ENCODE data around the gene WNT1.

The WNT1 gene

DNA sequence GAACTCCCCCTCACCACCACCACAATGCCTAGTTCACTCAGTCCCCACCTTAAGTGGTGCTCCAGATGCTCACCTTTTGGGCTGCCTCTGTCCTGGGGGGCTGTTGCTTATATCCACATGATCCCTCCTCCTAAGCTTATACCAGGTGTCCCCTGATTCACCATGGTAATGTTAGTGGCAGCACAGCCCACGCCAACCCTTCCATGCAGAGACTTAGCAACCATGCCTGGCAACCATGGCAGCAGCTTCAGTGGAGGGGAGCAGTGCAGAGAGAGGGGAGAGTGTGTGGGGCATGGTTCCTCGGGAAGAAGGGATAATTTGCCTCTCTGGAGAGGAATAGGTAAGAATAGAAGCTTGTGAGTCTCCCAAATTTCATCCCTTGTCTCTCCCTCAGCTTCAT is 22.2 kb downstream of the WNT1 start:
- no peak for DNase-seq (ENCODE audit: low read depth)

DNA sequence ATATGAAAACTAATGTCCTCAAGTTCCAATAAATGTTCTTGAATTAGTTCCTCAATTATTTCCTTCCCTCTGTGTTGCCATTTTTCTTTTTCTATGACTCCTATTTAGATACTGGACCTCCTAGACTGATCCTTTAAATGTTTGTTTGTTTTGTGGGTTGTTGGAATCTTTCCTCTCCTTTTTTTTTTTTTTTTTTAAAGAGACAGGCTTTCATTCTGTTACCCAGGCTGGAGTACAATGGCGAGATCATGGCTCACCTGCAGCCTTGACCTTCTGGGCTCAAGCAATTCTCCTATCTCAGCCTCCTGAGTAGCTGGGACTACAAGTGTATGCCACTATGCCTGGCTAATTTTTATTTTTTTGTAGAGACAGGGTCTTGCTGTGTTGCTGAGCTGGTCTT is 30.8 kb downstream of the WNT1 start:
- DNase-seq (ENCODE audit: low read depth), result no peak

DNA sequence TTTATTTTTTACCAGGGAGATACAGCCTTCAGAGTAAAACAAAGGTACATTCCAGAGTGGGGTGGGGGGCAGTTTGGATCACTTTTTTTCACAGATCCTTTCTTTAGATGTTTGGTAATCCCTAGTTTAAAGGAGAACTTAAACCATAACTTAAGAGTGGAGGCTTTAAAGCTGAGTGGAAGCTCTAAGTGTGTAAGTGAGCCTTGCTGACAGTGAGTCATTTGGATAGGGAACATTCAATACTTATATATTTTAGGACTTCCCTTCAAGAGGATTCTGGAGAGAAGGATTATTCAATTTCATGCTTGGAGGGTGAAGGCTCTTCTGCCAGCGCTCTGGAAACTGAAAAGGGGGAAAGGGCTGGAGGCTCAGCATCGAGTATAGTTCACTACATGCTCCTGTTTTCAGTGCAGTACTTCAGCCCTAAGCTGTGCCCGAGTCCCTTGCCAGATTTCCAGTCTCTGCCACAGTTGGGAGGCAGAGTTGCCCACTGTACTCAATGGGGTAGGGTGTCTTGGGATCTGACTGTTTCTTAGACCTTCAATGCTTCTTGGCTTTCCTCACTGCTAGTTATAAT is 32.1 kb downstream of the WNT1 start:
- DNase-seq (ENCODE audit: low read depth), result no peak

DNA sequence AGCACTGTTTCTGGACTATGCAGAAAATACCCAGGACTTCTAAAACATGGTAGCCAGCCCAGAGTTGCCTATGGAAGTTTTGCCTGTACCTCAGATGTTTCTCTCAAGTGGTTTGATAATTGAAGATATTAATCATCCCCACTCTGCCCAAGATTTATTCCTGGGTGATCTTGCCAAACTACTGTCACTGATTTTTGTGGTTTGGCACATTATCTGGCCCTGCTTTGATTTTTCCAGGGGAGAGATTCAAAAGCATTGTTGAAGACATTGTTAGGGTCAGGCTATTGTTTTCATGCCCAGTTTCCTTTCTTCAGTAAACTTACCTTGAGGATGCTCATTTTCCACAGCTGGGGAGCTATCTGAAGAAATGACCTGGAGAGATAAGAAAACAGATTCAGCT is 34.6 kb downstream of the WNT1 start:
- DNase-seq (ENCODE audit: low read depth), result no peak

DNA sequence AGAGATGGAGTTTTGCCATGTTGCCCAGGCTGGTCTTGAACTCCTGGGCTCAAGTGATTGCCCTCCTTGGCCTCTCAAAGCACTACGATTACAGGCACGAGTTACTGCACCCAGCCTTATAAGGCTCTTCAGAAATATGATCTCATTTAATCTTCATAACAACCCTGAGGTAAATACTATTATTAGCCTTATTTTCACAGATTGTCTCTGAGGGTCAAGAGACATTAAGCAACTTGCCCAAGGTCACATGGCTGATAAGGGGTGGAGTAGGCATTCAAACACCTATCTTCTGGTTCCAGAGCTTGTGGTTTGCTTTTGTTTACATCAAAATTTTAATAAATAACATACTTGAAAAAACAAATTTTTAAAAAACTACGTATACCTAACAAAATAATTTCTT is 35.3 kb downstream of the WNT1 start:
- no peak for DNase-seq (ENCODE audit: low read depth)

DNA sequence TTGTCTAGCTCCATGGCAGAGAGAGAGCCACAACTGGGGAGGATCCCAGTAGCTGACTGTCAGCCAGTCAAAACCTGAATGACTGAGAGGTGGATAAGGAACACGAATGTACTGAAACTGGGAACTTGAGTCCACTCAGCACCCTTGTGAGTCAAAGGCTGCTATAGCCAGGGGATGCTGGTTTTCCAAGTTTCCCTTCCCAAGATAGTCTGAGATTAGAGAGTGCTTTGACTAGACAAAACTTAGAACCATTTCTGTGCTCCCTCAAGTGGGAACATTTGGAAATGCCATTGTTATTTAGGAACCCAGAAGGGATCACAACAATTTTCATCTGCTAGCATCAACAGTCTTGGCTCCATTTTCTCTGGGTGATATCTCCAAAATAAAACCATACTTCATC is 36.4 kb downstream of the WNT1 start:
- DNase-seq (ENCODE audit: low read depth), result no peak

DNA sequence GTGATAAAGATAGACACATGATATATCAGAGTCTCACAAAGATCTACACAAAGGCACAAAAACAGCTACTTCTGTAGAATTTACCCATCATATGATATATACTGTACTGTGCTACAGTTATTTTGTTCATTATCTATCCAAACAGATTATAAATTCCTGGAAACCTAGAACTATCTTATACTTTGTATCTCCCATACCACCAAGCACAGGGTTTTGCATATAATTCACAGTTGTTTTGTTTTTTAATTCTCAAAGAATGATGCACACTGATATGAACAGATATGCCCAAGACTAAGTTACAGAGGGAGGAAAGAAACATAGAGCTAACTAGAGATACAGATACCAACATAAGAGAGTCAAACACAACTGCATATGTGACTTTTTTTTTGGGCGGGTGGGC is 37.1 kb downstream of the WNT1 start:
- DNase-seq (ENCODE audit: low read depth), result no peak

DNA sequence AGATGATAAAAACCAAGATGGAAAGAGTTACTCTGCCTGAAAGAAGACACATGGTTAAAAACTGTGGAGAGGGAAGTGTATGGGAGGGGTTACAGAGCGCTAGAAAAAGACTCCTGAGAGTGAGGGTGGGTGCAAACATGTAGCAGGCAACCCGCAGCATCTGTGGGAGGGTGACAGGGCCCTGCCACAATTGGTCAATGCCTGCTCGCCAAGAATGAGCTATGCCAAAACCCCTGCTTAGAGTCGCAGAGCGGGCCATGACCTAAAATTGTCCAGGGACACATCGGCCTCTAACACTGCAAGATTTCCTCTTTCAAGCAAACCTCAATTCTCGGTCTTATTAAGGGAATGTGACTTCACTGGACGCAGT is 39.8 kb downstream of the WNT1 start:
- DNase-seq (ENCODE audit: low read depth), result peak; percentile 33

DNA sequence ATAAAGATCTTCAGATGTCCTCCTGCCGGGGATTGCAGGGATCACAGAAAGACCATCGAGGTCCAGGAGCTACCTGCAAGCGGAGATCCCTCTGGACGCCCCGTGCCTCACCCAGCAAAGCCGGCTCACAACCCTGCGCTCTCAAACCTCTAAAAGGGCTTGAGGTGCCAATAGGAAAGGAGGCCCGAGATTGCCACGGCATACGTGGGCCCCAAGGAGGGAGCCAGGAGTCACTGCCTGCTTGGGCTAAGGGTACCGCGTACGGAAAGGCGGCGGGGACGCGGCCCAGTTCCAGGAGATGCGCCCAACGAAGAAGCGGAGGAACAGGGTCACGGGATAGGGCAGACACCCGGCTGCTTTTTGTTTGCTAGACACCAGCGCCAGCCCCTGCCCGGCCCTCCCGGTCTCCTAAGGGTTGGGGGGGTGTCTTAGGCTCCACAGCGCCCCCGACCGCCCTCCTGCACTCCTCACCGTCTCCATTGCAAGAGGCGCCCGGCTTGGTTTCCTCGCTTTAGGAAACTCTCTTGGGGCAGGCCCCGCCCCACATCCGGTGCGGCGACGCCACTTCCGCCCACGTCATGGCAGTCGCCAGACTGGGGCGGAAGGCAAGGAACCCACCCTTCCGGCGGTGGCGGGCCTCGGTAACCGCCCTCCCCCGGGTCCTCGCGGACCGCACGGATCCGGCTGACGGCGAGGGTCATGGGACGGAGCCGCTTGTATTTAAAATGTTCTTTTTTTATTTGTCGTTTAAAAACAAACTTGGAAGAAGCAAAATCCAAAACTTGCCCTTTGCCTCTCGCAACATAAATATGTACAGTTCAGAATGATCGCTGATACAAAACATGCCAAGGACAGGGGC is 40.4 kb downstream of the WNT1 start, which contains the start of gene PRKAG1:
TSS of gene PRKAG1 (minus strand) at position 516 of the 859 bp plus-strand sequence. CDS start at position 480, 36 bp downstream.
- DNase-seq (ENCODE audit: low read depth), result peak; percentile 93

DNA sequence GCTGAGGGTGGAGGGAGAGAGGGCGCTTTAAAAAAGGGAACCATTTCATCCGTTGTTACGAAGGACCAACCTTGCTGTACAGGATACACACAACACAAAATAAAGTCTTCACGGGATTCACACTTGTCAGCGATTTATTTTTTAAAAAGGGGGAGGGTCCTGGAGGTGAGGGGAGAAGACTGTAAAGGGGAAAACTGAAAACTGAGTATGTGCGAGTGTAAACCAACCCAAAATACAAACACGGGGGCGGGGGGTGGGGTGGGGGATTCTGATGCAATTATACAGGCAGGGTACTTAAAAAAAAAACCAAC is 41.0 kb downstream of the WNT1 start:
- DNase-seq (ENCODE audit: low read depth), result no peak

DNA sequence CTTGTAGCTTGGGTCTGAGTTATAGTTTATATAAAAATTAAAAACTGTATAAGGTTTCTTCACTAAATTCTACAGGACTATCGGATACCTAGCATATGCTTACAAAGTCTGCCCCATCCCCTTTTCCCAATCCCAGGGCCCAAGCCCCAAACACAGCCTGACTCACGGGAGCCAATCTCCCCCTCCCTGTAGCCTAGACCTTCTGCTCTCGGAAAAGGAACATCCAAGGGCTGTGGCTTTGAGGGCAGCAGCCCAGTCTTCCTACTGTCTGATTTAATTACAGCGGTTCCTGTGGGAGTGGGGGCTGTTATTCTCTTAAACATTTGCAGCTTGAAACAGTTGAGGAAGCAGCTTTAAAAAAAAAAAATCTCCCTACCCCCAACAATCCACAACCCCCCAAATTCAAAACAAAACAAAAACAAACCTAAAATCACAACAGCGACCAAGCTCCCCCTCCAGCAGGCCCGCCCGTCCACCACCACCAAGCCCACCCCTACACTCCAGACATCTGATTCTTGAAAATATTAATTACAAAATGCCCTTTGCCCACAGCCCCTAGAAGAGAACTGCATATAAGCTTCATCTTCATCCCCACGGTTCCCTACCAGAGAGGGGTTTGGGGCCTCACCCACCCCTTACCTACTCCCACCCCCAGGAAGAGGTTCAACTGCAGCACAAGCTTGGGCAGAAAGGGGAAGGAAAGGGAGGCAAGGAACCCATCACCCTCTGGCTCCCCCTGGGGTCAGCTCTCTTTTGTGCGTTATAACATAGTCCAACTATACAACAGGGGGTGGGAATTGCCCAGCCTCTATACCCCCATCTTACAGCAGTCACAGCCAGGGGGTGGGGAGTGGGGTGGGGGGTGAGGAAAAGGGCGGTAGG is 41.6 kb downstream of the WNT1 start:
- DNase-seq (ENCODE audit: low read depth), result no peak

DNA sequence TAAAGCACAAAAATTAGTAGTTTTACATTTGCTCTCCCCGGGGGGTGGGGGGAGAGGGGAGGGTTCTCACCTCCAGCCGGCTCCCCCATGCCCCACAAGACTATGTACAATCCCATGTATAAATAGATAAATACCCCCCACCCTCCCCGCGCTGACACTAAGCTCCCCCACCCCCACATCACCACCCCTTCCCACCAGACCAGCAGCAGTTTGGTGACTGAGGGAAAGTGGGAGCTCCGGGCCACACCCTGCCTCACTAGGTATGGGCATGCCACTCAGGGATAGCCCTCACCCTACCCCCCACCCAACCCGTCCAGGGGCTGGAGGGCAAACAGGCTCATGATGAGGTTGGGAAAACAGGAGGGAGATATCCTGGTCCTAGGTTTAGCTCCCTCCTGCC is 42.3 kb downstream of the WNT1 start:
- DNase-seq (ENCODE audit: low read depth), result no peak

DNA sequence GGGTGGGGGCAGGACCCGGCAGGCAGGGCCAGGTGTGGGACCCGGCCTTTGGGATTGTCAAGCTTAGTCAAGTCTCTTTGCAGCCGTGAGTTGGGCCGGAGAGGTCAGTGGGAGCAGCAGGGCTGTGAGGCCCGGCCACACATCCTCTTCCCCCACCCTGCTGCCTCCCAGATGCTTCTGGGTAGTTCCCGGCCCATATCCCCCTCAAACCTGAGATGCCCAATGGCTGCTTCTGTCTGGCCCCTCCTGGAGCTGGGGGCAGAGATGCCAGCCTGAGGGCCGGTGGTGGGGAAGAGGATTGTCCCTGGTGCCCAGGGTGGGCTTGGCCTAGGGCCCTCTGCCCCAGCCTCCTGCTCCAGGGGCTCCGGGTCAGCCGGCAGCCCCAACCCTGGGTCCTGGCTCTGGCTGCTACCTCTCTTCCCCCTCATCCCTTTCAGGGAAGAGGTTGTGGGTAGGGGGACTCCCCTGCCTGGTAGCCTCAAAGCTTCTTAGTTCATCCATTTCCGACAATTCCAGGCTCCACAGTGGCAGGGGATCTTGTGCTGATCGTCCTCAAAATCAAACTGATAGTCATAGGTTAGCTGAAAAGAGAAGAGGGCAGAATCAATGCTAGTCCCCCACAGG is 43.3 kb downstream of the WNT1 start:
- DNase-seq (ENCODE audit: low read depth), result no peak

DNA sequence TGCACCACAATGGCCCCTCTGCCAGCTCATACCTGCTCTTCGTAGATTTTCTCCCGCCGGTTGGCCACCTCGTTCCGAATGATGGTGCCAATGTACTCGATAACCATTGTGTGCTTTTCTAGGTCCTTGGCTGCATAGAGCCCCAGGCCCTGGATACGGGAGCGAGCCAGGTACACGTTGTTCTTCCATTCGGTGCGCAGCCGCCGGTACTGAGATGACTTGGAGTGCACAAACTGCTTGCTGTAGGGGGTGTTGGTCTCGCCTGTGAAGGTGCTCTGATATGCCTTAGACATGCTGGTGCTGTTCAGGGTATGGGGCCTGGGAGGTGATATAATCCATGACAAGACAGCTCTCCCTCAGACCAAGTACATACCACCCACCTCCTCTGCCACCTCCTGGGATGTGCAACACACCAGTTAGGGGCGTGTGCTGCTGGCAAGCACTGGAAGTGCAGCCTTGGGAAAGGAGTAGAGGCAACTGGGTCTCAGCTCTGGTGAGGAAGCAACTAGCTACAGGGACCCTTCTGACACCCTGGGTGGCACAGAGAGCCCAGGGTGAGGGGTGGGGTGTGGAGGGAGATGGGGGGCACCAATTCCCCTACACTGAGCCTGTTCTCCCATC is 44.5 kb downstream of the WNT1 start:
- DNase-seq (ENCODE audit: low read depth), result no peak

DNA sequence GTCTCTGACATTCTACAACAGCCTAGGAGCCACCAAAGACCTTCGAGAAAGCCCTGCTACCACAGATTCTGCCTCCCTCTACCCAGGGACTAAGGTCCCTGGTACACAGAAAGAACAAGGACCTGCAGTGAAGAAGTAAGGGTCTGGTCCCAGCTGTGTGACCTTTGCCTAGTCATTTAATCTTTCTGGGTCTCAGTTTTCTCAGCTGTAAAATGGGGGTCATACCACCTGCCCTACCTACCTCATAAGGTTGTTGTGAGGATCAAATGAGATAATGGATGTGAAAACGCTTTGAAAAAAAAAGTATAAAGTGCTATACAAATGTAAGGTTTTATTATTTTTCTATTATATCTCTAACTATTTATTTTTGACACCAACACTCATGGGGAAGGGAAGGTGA is 45.7 kb downstream of the WNT1 start:
- DNase-seq (ENCODE audit: low read depth), result no peak

DNA sequence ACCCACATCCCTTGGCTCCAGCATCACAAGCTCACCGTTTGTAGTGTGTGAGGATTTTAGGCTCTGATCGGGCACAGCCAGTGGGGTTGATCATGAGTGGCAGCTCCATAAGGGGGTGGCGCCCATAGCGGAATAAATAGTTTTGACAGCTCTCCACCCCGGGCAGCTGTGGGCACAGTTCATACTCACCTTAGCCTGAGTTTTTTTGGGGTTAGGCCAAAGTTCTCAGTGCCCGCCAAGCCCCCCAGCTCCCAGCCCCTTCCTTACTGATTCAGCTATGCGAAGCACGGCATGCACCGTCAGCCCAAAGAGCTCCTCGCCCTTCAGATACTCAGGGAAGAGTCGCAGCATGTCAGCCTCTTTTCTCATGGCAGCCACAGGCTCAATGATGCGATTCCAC is 46.4 kb downstream of the WNT1 start:
- DNase-seq (ENCODE audit: low read depth), result no peak

DNA sequence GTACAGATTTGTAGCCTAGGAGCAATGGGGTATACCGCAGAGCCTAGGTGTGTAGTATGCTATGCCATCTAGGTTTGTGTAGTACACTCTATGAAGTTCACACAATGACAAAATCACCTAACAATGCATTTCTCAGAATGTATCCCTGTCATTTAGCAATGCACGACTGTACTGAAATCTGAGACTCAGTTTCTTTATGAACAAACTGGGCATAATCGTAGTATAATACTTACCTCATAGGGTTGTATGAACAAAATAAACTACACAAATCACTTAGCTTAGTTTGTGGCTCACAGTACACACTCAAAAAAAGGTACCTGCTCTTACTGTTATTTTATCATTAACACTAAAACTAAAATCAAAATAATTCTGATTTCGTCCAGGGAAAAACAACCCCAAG is 47.3 kb downstream of the WNT1 start:
- no peak for DNase-seq (ENCODE audit: low read depth)

DNA sequence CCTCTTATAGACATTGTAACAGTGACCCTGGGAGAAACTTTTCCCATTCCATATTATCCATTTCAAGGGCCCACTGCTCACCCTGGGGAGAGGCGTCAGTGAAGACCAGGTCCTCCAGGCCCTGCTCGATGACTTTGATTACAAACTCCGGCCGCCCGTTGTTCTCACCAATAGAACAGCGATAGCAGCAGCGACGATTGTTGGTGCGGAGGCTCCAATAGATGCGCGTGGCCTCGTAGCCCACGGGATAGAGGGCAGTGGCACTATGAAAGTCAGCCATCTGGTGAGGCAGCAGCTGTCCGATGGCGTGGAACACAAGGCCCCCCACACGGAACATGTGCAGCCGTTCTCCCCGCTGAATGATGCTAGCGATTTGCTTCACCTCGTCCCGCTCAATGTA is 48.0 kb downstream of the WNT1 start:
- no peak for DNase-seq (ENCODE audit: low read depth)

DNA sequence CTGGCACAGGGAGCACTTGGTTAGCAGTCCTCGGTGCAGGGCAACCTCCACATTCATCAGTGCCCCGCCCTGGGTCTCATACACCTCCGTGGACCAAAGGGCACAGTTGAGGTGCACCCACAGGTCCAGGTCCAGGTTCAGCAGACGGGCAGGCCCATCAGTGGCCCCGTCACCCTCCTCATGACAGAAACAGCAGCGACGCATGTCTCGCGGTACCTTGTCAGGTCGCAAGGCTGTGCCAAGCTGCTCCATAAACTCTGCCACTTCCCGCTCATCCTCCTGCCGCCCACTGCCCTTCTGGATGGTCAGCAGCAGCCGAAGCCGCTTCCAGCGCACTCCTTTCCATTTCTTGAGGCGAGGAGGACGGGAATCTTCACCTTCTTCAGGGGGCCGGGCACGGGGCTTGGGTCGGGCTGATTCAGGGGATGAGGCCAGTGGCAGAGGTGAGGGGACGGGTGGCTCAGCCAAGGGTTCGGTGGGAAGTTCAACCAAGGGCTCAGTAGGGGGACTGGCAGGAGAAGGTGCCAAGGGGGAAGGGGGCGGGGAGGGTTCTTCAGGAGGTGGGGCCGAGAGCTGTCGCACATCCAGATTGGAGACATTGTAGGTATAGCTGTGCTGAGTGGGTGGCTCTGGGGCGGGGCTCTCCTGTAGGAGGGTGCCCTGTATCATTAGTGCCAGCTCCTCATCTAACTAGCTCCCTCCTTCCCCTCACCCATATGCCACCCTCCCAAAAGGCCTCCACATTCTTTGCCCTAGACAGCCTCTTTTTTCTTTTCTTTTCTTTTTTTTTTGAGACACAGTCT is 48.8 kb downstream of the WNT1 start:
- no peak for DNase-seq (ENCODE audit: low read depth)

DNA sequence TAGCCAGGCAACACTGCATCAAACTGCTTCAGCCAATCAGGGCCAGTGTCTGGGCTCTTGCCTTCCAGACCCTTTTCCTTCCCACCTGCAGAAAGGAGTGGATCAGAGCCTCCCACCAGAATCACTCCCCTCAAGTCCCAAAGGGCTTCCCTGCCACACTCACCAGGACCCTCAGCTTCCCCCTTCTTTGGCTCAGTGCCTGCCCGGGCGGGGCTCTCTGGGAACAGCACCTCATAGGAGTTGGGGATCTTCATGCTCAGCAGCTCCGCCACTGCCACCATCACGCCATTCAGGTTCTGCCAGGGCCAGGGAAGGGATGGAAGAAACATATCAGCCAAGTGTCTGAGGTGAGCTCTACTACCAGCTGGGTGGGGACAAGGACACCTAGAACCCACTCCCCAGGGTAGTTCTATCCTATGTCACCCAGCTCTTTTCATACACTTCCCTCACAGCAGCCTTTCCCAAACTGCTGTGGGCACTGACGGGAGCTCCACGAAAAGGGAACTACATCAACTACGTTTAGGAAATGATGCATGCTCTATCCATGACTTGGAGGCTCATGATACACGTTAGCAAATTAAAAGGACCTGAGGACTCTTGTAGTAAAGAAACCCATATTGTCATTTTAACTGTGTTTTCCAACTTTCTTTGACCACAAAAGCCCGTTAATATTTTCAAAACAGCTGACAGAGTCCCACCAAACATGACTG is 49.9 kb downstream of the WNT1 start:
- no peak for DNase-seq (ENCODE audit: low read depth)

All from stimulated activated CD8-positive, alpha-beta memory T cell treated with anti-CD3 and anti-CD28 coated beads, Interleukin-4, amount 100 ng/mL, for 24 hours (primary cell).